GM12801 (cell line): ENCODE measurements around the gene HPCA.

Experiments
- CTCF ChIP-seq: IDR thresholded peaks from one replicate; pipeline ENCODE4 v1.5.1; 2011; ENCODE audit warnings: control low read depth; ENCODE audit not compliant: insufficient read length; ENCODE audit errors: extremely low read depth

HPCA gene

GRCh38 chr1:32939655-32940371 lies 53.5 kb downstream of the HPCA start:
- TF ChIP-seq CTCF: no peak

GRCh38 chr1:32944180-32944579 lies 57.9 kb downstream of the HPCA start:
- TF ChIP-seq CTCF: no peak
